K562 (cell line): Measurements from ENCODE around the gene SYVN1. TPM values are rescaled to one million over a fixed set of nuclear protein-coding genes. Genes with fewer than 3 reads are reported as not detected.

Source experiments
- JUN ChIP-seq, 2 experiments: sonication (generic) in 1 of 2; formaldehyde crosslinking in 1 of 2; IDR thresholded peaks; 2 replicates each; pipeline versions ENCODE4 v1.6.1 to v1.8.0; 2012 to 2022; ENCODE audit warnings: borderline replicate concordance in 2 of 2, mild to moderate bottlenecking in 2 of 2, improper control_type of control experiment in 1 of 2, low read depth in 1 of 2, low read length in 1 of 2, missing genetic modification reagents in 1 of 2
- JUNB ChIP-seq: fragments of 450-650 bp; formaldehyde crosslinking; conservative IDR thresholded peaks from 2 replicates; pipeline ENCODE4 v1.4.0; 2020; ENCODE audit warnings: mild to moderate bottlenecking
- LCOR ChIP-seq: sonication (generic); formaldehyde crosslinking; IDR thresholded peaks from 2 replicates; pipeline ENCODE4 v1.8.0; 2022; ENCODE audit warnings: mild to moderate bottlenecking, missing genetic modification reagents
- MYNN ChIP-seq, 2 experiments: sonication (generic); formaldehyde crosslinking in 1 of 2; IDR thresholded peaks; 2 replicates each; pipeline versions ENCODE4 v1.5.0 to v1.6.1; 2016 to 2020; ENCODE audit warnings: antibody characterized with exemption in 1 of 2, missing genetic modification reagents in 1 of 2
- RCOR1 ChIP-seq, 2 experiments: IDR thresholded peaks; 2 replicates each; pipeline ENCODE4 v1.6.1; 2012; ENCODE audit warnings: low read depth in 2 of 2, low read length in 2 of 2, borderline replicate concordance in 1 of 2, improper control_type of control experiment in 1 of 2
- ZNF263 ChIP-seq: sonication (generic); formaldehyde crosslinking; IDR thresholded peaks from 2 replicates; pipeline ENCODE4 v1.8.0; 2022; ENCODE audit warnings: mild to moderate bottlenecking, missing genetic modification reagents, borderline replicate concordance
- polyA plus RNA-seq, 8 experiments: library from polyadenylated mRNA; depleted of rRNA in 4 of 8; stranded (reverse) in 5 of 8; unstranded in 3 of 8; fragments of >200 nt; fragmentation: Nextera tagmentation in 2 of 8; fragmentation: Illumina TruSeq in 1 of 8; extraction: Ambion mirVana in 2 of 8; extraction: Trizol in 1 of 8; gene quantifications; 2 replicates each; pipeline versions ENCODE4 v1.2.1 to v1.2.3, GENCODE V29; 2011 to 2014; ENCODE audit warnings: inconsistent platforms in 1 of 8, missing spikeins in 1 of 8
- total RNA-seq, 7 experiments: library from RNA; depleted of rRNA in 6 of 7; stranded (reverse); fragments of >200 nt in 6 of 7; fragmentation: Illumina TruSeq in 2 of 7; extraction: Trizol in 2 of 7; gene quantifications; 2 replicates each; pipeline versions ENCODE4 v1.2.1 to v1.2.3, GENCODE V29; 2011 to 2021; ENCODE audit warnings: low replicate concordance in 1 of 7
- TF ChIP-seq, protein P1 (sequence below), 3 experiments: IDR thresholded peaks in 2 of 3; conservative IDR thresholded peaks in 1 of 3; 2 replicates each; pipeline ENCODE4 v1.5.1; 2011 to 2012; ENCODE audit warnings: low read length in 3 of 3, mild to moderate bottlenecking in 3 of 3, control low read depth in 2 of 3, improper control_type of control experiment in 1 of 3, inconsistent platforms in 1 of 3, low read depth in 1 of 3, mixed read lengths in 1 of 3, moderate library complexity in 1 of 3; ENCODE audit not compliant: insufficient read depth in 2 of 3

The SYVN1 gene
- total and polyA plus RNA-seq, 9 of the 15 experiments (the other 6 are each of a cell fraction or from before 2014, with no cell fraction given): 0.41 to 47.4 (median 9.9) TPM

DNA sequence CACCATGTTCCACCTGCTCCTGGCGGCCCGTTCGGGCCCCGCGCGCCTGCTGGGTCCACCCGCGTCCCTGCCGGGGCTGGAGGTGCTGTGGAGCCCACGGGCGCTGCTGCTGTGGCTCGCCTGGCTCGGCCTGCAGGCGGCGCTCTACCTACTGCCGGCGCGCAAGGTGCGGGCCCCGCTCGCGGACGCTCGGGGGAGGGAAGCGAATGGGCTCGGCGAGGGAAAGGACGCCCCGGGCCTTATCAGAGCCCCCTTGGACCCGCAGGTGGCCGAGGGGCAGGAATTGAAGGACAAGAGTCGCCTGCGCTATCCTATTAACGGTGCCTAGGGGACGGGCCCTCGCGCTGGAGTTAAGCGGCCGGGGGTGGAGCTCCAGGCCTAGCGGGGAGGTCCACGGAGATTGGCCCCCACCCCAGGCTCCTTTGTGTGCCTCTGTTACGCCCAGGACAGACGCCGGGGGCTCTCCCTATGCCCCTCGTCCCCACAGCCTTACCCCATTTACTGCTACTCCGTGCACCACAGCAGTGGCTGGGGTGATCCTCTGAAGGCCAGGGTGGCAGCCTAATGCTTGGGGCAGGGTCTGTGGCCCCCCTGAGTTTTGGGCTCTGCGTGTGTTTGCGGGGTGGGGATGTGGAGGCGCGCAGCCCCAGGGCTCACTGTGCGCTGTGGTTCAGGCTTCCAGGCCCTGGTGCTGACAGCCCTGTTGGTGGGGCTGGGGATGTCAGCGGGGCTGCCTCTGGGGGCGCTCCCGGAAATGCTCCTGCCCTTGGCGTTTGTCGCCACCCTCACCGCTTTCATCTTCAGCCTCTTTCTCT lies 21.6 kb downstream of the SYVN1 start (continued):
- TF ChIP-seq, protein P1, sequence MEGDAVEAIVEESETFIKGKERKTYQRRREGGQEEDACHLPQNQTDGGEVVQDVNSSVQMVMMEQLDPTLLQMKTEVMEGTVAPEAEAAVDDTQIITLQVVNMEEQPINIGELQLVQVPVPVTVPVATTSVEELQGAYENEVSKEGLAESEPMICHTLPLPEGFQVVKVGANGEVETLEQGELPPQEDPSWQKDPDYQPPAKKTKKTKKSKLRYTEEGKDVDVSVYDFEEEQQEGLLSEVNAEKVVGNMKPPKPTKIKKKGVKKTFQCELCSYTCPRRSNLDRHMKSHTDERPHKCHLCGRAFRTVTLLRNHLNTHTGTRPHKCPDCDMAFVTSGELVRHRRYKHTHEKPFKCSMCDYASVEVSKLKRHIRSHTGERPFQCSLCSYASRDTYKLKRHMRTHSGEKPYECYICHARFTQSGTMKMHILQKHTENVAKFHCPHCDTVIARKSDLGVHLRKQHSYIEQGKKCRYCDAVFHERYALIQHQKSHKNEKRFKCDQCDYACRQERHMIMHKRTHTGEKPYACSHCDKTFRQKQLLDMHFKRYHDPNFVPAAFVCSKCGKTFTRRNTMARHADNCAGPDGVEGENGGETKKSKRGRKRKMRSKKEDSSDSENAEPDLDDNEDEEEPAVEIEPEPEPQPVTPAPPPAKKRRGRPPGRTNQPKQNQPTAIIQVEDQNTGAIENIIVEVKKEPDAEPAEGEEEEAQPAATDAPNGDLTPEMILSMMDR (IDR thresholded peaks at IDR 0.05 in 2 of 3, conservative IDR thresholded peaks at IDR 0.05 in 1 of 3; ENCODE audit: insufficient read depth in 2 of 3, low read depth in 1 of 3, low read length in 3 of 3): peak; percentile 78 to 93 (median 91)
- TF ChIP-seq ZNF263: peak; percentile 52; the same call in 1 of the 2 replicates
- peak in 1 of 2 experiments; percentile 38; a peak in 1 of 4 replicates for TF ChIP-seq RCOR1 (IDR thresholded peaks at IDR 0.05; ENCODE audit: borderline replicate concordance in 1 of 2, low read depth in 2 of 2, low read length in 2 of 2)
- TF ChIP-seq MYNN (IDR thresholded peaks at IDR 0.05): no peak
- TF ChIP-seq MYNN (CRISPR knock-in tag; IDR thresholded peaks at IDR 0.05): no peak
- peak; percentile 24; the same call in 1 of the 2 replicates for TF ChIP-seq JUN (IDR thresholded peaks at IDR 0.05; ENCODE audit: borderline replicate concordance, low read depth, low read length)
- TF ChIP-seq JUN (CRISPR knock-in tag; IDR thresholded peaks at IDR 0.05; ENCODE audit: borderline replicate concordance): no peak
- peak; percentile 68; the same call in 1 of the 2 replicates for TF ChIP-seq LCOR (CRISPR knock-in tag)
- TF ChIP-seq JUNB (CRISPR knock-in tag): no peak
- TF ChIP-seq, all 486 proteins: peak for 130
